K562 (cell line): ENCODE data around the gene ADD1. TPM values are rescaled to one million over a fixed set of nuclear protein-coding genes. Genes with fewer than 3 reads are reported as not detected.

ENCODE experiments used
- ATAC-seq: fragments of 200-7000 bp; cut with Tn5 transposase; 3 replicates; pipeline ENCODE4 v1.9.1; 2020; ENCODE audit warnings: moderate library complexity
- BruUV-seq: library from RNA; stranded (reverse); fragments of 400-500 nt; replicated peaks from 2 replicates; lab custom pipeline; 2021; lab: Mats Ljungman, UMichigan
- CTCF ChIA-PET: fragments of 300-600 bp; formaldehyde crosslinking; extraction: SDS; loops from one replicate; lab custom pipeline; 2021; ENCODE audit warnings: low intra/inter-chr PET ratio; lab: Yijun Ruan, JAX
- POLR2A ChIA-PET: fragments of 300-600, 350-650 bp; sonication (Branson Sonifier 250); formaldehyde crosslinking; extraction: SDS; loops from one replicate; lab custom pipeline; 2021; ENCODE audit warnings: antibody characterized with exemption, inconsistent platforms; lab: Yijun Ruan, JAX
- DNase-seq, 4 experiments: peaks; one replicate each; pipeline versions ENCODE4 v3.0.0 to v3.0.0-alpha.2; 2011 to 2018; ENCODE audit warnings: low spot score in 3 of 4, mixed read lengths in 3 of 4; ENCODE audit errors: extremely low read depth in 1 of 4
- FAIRE-seq: peaks from 2 replicates; lab custom pipeline; 2011; peaks lifted over from hg19 to GRCh38; lab: Jason Lieb, UNC
- H2AFZ ChIP-seq: 2 replicates; pipeline ENCODE4 v1.6.0; 2011; ENCODE audit warnings: low read depth, low read length, control low read depth, inconsistent platforms
- H3K27ac ChIP-seq: fragments of 200-600 bp; 3 replicates; pipeline ENCODE4 v1.8.0; 2011; ENCODE audit warnings: low read depth, mild to moderate bottlenecking, control low read depth, inconsistent platforms, low read length, moderate library complexity, mixed read lengths; ENCODE audit errors: extremely low read depth
- H3K27me3 ChIP-seq, 2 experiments: fragments of 300-600 bp in 1 of 2; 2 replicates in 1 of 2; 3 replicates in 1 of 2; pipeline versions ENCODE4 v1.6.0 to v1.8.0; 2011; ENCODE audit warnings: inconsistent platforms in 2 of 2, low read length in 2 of 2, mild to moderate bottlenecking in 1 of 2, mixed read lengths in 1 of 2, moderate library complexity in 1 of 2; ENCODE audit not compliant: control insufficient read depth in 2 of 2, insufficient read depth in 2 of 2
- H3K36me3 ChIP-seq: fragments of 300-600 bp; 3 replicates; pipeline ENCODE4 v1.8.0; 2011; ENCODE audit warnings: mild to moderate bottlenecking, low read length, inconsistent platforms; ENCODE audit not compliant: control insufficient read depth, insufficient read depth
- H3K4me1 ChIP-seq, 2 experiments: fragments of 200-600 bp in 1 of 2; replicated peaks in 1 of 2; 2 replicates in 1 of 2; 3 replicates in 1 of 2; pipeline versions ENCODE4 v1.5.1 to v1.8.0; 2011; ENCODE audit warnings: inconsistent platforms in 2 of 2, low read length in 2 of 2, mild to moderate bottlenecking in 1 of 2, mixed read lengths in 1 of 2, moderate library complexity in 1 of 2; ENCODE audit not compliant: control insufficient read depth in 2 of 2, insufficient read depth in 2 of 2
- H3K4me2 ChIP-seq: 2 replicates; pipeline ENCODE4 v1.6.1; 2011; ENCODE audit warnings: low read length, control low read depth, inconsistent platforms, mixed read lengths; ENCODE audit not compliant: insufficient read depth
- H3K4me3 ChIP-seq: fragments of 200-600 bp; sonication (generic), shearing (Covaris generic); 2 replicates; pipeline ENCODE4 v1.5.1; 2016; ENCODE audit warnings: control low read depth, inconsistent platforms
- H3K79me2 ChIP-seq: fragments of 200-600 bp; 3 replicates; pipeline ENCODE4 v1.8.0; 2011; ENCODE audit warnings: low read length, inconsistent platforms; ENCODE audit not compliant: control insufficient read depth, insufficient read depth
- H3K9ac ChIP-seq, 2 experiments: 2 replicates each; pipeline versions ENCODE4 v1.6.0 to v1.6.1; 2011; ENCODE audit warnings: low read depth in 2 of 2, low read length in 2 of 2, control low read depth in 1 of 2, inconsistent platforms in 1 of 2, mild to moderate bottlenecking in 1 of 2, mixed read lengths in 1 of 2; ENCODE audit not compliant: insufficient read depth in 1 of 2
- H3K9me1 ChIP-seq: one replicate; pipeline ENCODE4 v1.6.0; 2011; ENCODE audit warnings: inconsistent platforms, mild to moderate bottlenecking, low read length, moderate library complexity; ENCODE audit not compliant: control insufficient read depth, insufficient read depth
- H3K9me3 ChIP-seq: replicated peaks from 2 replicates; pipeline ENCODE4 v1.5.1; 2011; ENCODE audit warnings: low read depth, low read length, inconsistent platforms; ENCODE audit not compliant: control insufficient read depth, insufficient read depth
- H4K20me1 ChIP-seq: replicated peaks from 2 replicates; pipeline ENCODE4 v1.6.1; 2011; ENCODE audit warnings: low read length, inconsistent platforms, mixed read lengths; ENCODE audit not compliant: control insufficient read depth, insufficient read depth
- E2F3 ChIP-seq: fragments of 250-450 bp; sonication (Bioruptor Pico); IDR thresholded peaks from 2 replicates; pipeline ENCODE4 v1.4.0; 2020; ENCODE audit warnings: mild to moderate bottlenecking
- E2F6 ChIP-seq, 2 experiments: IDR thresholded peaks; 2 replicates each; pipeline ENCODE4 v1.6.1; 2011; ENCODE audit warnings: borderline replicate concordance in 1 of 2, control low read depth in 1 of 2, low read depth in 1 of 2, low read length in 1 of 2, mild to moderate bottlenecking in 1 of 2, mixed read lengths in 1 of 2, moderate library complexity in 1 of 2; ENCODE audit not compliant: insufficient read depth in 1 of 2, insufficient read length in 1 of 2, poor library complexity in 1 of 2, severe bottlenecking in 1 of 2; ENCODE audit errors: extremely low read depth in 1 of 2
- FOXP4 ChIP-seq: sonication (generic); formaldehyde crosslinking; IDR thresholded peaks from 2 replicates; pipeline ENCODE4 v1.8.0; 2022; ENCODE audit warnings: mild to moderate bottlenecking, missing genetic modification reagents, borderline replicate concordance
- GTF2A2 ChIP-seq: IDR thresholded peaks from 2 replicates; pipeline ENCODE4 v1.6.1; 2016; ENCODE audit warnings: mild to moderate bottlenecking, missing genetic modification characterization, missing compliant biosample characterization
- GTF2B ChIP-seq: IDR thresholded peaks from 2 replicates; pipeline ENCODE4 v1.6.1; 2011; ENCODE audit not compliant: insufficient read length; ENCODE audit errors: extremely low read depth
- HIVEP1 ChIP-seq: fragments of 250-450 bp; sonication (Bioruptor Pico); IDR thresholded peaks from 2 replicates; pipeline ENCODE4 v1.4.0; 2020; ENCODE audit warnings: mild to moderate bottlenecking
- ILF3 ChIP-seq: fragments of 450-650 bp; IDR thresholded peaks from 2 replicates; pipeline ENCODE4 v1.6.1; 2018; ENCODE audit warnings: antibody characterized with exemption, mild to moderate bottlenecking, moderate library complexity, borderline replicate concordance
- LARP7 ChIP-seq: fragments of 450-650 bp; IDR thresholded peaks from 2 replicates; pipeline ENCODE4 v1.6.1; 2016
- LCOR ChIP-seq: sonication (generic); formaldehyde crosslinking; IDR thresholded peaks from 2 replicates; pipeline ENCODE4 v1.8.0; 2022; ENCODE audit warnings: mild to moderate bottlenecking, missing genetic modification reagents
- MTA3 ChIP-seq: fragments of 450-650 bp; formaldehyde crosslinking; IDR thresholded peaks from 2 replicates; pipeline ENCODE4 v1.6.1; 2017; ENCODE audit warnings: mild to moderate bottlenecking, borderline replicate concordance
- NONO ChIP-seq, 2 experiments: fragments of 200-400 bp in 1 of 2; fragments of 450-650 bp in 1 of 2; formaldehyde crosslinking in 1 of 2; IDR thresholded peaks; 2 replicates each; pipeline ENCODE4 v1.6.1; 2017; ENCODE audit warnings: low read depth in 2 of 2, mild to moderate bottlenecking in 2 of 2, moderate library complexity in 2 of 2, low read length in 1 of 2
- OTX1 ChIP-seq: fragments of 450-650 bp; formaldehyde crosslinking; IDR thresholded peaks from 2 replicates; pipeline ENCODE4 v1.4.0; 2022; ENCODE audit warnings: mild to moderate bottlenecking
- STAG1 ChIP-seq: sonication (generic); formaldehyde crosslinking; IDR thresholded peaks from 2 replicates; pipeline ENCODE4 v1.5.0; 2020; ENCODE audit warnings: missing genetic modification reagents, borderline replicate concordance
- ZFP91 ChIP-seq: sonication (generic); formaldehyde crosslinking; IDR thresholded peaks from 2 replicates; pipeline ENCODE4 v1.8.0; 2022; ENCODE audit warnings: mild to moderate bottlenecking, missing genetic modification reagents
- ZNF324 ChIP-seq: fragments of 250-450 bp; sonication (Bioruptor Pico); IDR thresholded peaks from 2 replicates; pipeline ENCODE4 v1.4.0; 2020; ENCODE audit warnings: mild to moderate bottlenecking
- ZNF507 ChIP-seq: conservative IDR thresholded peaks from 2 replicates; pipeline ENCODE4 v1.6.1; 2017; ENCODE audit warnings: missing genetic modification characterization, missing compliant biosample characterization
- WGBS: fragments of 100-300 bp; shearing (Covaris generic); methylation state at CpG from one replicate; pipeline ENCODE4 v1.1.6; 2016; ENCODE audit warnings: low coverage, mixed read lengths; ENCODE audit not compliant: insufficient coverage; ENCODE audit errors: missing lambda C conversion rate; 5-methylcytosine and 5-hydroxymethylcytosine counted together
- in situ Hi-C: fragments of 300-500 bp; cut with MboI; formaldehyde crosslinking; loops from 4 replicates; pipeline ENCODE4 v1.15.0; 2018; ENCODE audit warnings: inconsistent platforms, mixed read lengths
- intact Hi-C: fragments of 100-400 bp; cut with micrococcal nuclease; formaldehyde crosslinking; loops from 2 replicates; pipeline ENCODE4 v1.14.2; 2022
- polyA plus RNA-seq, 8 experiments: library from polyadenylated mRNA; depleted of rRNA in 4 of 8; stranded (reverse) in 5 of 8; unstranded in 3 of 8; fragments of >200 nt; fragmentation: Nextera tagmentation in 2 of 8; fragmentation: Illumina TruSeq in 1 of 8; extraction: Ambion mirVana in 2 of 8; extraction: Trizol in 1 of 8; gene quantifications; 2 replicates each; pipeline versions ENCODE4 v1.2.1 to v1.2.3, GENCODE V29; 2011 to 2014; ENCODE audit warnings: inconsistent platforms in 1 of 8, missing spikeins in 1 of 8
- total RNA-seq, 7 experiments: library from RNA; depleted of rRNA in 6 of 7; stranded (reverse); fragments of >200 nt in 6 of 7; fragmentation: Illumina TruSeq in 2 of 7; extraction: Trizol in 2 of 7; gene quantifications; 2 replicates each; pipeline versions ENCODE4 v1.2.1 to v1.2.3, GENCODE V29; 2011 to 2021; ENCODE audit warnings: low replicate concordance in 1 of 7

Gene ADD1
- total and polyA plus RNA-seq, 9 of the 15 experiments (the other 6 are each of a cell fraction or from before 2014, with no cell fraction given) = 17.5 to 153 (median 74.0) TPM

GRCh38 chr4:2923141-2923551 lies 79.5 kb downstream of the ADD1 start (continued):
- TF ChIP-seq GTF2B = no peak
- TF ChIP-seq ILF3 = no peak
- no peak for TF ChIP-seq MTA3
- no peak for TF ChIP-seq OTX1 (CRISPR knock-in tag)
- no peak for TF ChIP-seq ZNF324 (CRISPR knock-in tag)
- no peak for TF ChIP-seq FOXP4 (CRISPR knock-in tag)

- Histone ChIP-seq H3K4me1 (peaks cover 0 to 6% of the 10 kb centered on the region in 2 experiments; a peak in 1 of 5 replicates), H3K27ac (no peak overlapping the region), H3K79me2 (no peaks in the 10 kb centered on the region), H3K36me3 (peaks cover 52% of the 10 kb centered on the region; the same call in 2 of the 3 replicates), H3K9ac (no peak overlapping the region; a peak in 1 of 4 replicates), H2AFZ (no peak overlapping the region), H4K20me1 (0 out of 2 replicates have a peak, but pooled peaks cover 8% of the 10 kb centered on the region), H3K27me3 (no peaks in the 10 kb centered on the region), H3K9me1 (no peaks in the 10 kb centered on the region), H3K4me3 (no peak overlapping the region), H3K4me2 (no peak overlapping the region), H3K9me3 (no peaks in the 10 kb centered on the region)
- DNase-seq (no peak), ATAC-seq (no peak), FAIRE-seq (no peak)
- ChIA-PET POLR2A (interaction anchor here (1.3 kb wide), 1 partner anchor 12 kb away, joined by 5 read pairs; no protein-coding TSS in a partner anchor), CTCF (no interaction called here)
- in situ Hi-C loops = no loop called here
- intact Hi-C loops = no loop called here
- no TSS peak for BruUV-seq
- WGBS = 92% methylated on average over 16 of the region's 16 CpGs
- TF ChIP-seq LCOR = no peak
- no peak for TF ChIP-seq ZNF507 (tag)
- TF ChIP-seq GTF2A2 (tag) = no peak
- TF ChIP-seq STAG1 (CRISPR knock-in tag) = no peak
- no peak for TF ChIP-seq LARP7
- no peak for TF ChIP-seq HIVEP1 (CRISPR knock-in tag)
- no peak for TF ChIP-seq ZFP91 (CRISPR knock-in tag)
- TF ChIP-seq E2F6 (IDR thresholded peaks at IDR 0.05; ENCODE audit: borderline replicate concordance in 1 of 2, extremely low read depth in 1 of 2, insufficient read depth in 1 of 2, insufficient read length in 1 of 2, low read depth in 1 of 2, low read length in 1 of 2, poor library complexity in 1 of 2, severe bottlenecking in 1 of 2) = no peak
- no peak for TF ChIP-seq NONO (IDR thresholded peaks at IDR 0.05; ENCODE audit: low read depth in 2 of 2, low read length in 1 of 2)
- no peak for TF ChIP-seq E2F3
These were observed 80.1 kb downstream of the ADD1 start for GRCh38 chr4:2923668-2924173.
